Measurements from ENCODE around the gene SETD1B. TPM values are rescaled to one million over a fixed set of nuclear protein-coding genes. Genes with fewer than 3 reads are reported as not detected.

The SETD1B gene
- total and polyA plus RNA-seq, 2 of the 4 experiments (the other 2 are of a cell fraction), result 0.90 to 5.1 TPM

GRCh38 chr12:121831571-121832245 is 27.9 kb downstream of the SETD1B start:
- ChIA-PET POLR2A (ENCODE audit: unreplicated experiment) (interaction anchor here (0.5 kb wide), 1 partner anchor 1514 kb away, joined by 6 read pairs; no protein-coding TSS in a partner anchor), CTCF (no interaction called here)
- Histone ChIP-seq H4K8ac (ENCODE audit: low read depth in 2 of 2, low read length in 2 of 2) (no peak overlapping the region), H3K27ac (ENCODE audit: insufficient read depth, low read length) (no peak overlapping the region), H3K4me3 (ENCODE audit: insufficient read depth, low read depth, low read length) (no peak overlapping the region), H2AFZ (replicated peaks; ENCODE audit: low read length, poor library complexity) (no peak overlapping the region), H3K4ac (ENCODE audit: low read depth, low read length) (no peak overlapping the region), H3K79me1 (ENCODE audit: low read depth in 1 of 2, low read length in 2 of 2) (peaks cover 7 to 23% of the 10 kb centered on the region in 2 experiments), H2AK9ac (replicated peaks; ENCODE audit: low read depth, low read length, poor library complexity) (no peak overlapping the region), H3K56ac (ENCODE audit: extremely low read depth, insufficient read depth, low read length) (no peak overlapping the region), H3K36me3 (ENCODE audit: control insufficient read depth, insufficient read depth, low read length) (peaks cover 45% of the 10 kb centered on the region), H3K23ac (ENCODE audit: low read depth, low read length) (no peak overlapping the region), H3K18ac (ENCODE audit: low read depth, low read length) (no peak overlapping the region), H2BK120ac (ENCODE audit: low read depth, low read length) (no peak overlapping the region), H4K20me1 (ENCODE audit: insufficient read depth, low read length) (peaks cover 6% of the 10 kb centered on the region; the same call in 1 of the 2 replicates), H3K9me1 (ENCODE audit: insufficient read depth, low read length) (no peaks in the 10 kb centered on the region), H3K9ac (ENCODE audit: low read depth, low read length) (no peak overlapping the region), H2BK5ac (ENCODE audit: low read depth, low read length, poor library complexity, severe bottlenecking) (no peak overlapping the region), H3K4me1 (ENCODE audit: control insufficient read depth, insufficient read depth, low read length) (no peaks in the 10 kb centered on the region), H4K5ac (ENCODE audit: low read depth, low read length) (no peak overlapping the region), H2BK20ac (ENCODE audit: low read depth, low read length) (no peak overlapping the region), H2AK5ac (ENCODE audit: low read depth, low read length) (no peak overlapping the region), H2BK15ac (ENCODE audit: low read depth, low read length) (no peak overlapping the region), H3K9me3 (ENCODE audit: control insufficient read depth, insufficient read depth, low read length) (no peaks in the 10 kb centered on the region), H3K14ac (replicated peaks; ENCODE audit: low read depth, low read length) (no peak overlapping the region), H3K4me2 (ENCODE audit: low read depth, low read length) (no peak overlapping the region), H4K91ac (ENCODE audit: insufficient read depth, low read depth, low read length) (no peak overlapping the region), H3K27me3 (ENCODE audit: control insufficient read depth, insufficient read depth, low read length) (no peaks in the 10 kb centered on the region)
- intact Hi-C loops (cut with micrococcal nuclease), result no loop called here
- dilution Hi-C loops (cut with HindIII; ENCODE audit: low sequenced_read_pairs, unreplicated experiment), result no loop called here
- 97% methylated on average over 5 of the region's 19 CpGs; no CpG with 5 or more reads in 1 of the 2 experiments for WGBS, 2 experiments (ENCODE audit: extremely low coverage in 2 of 2, insufficient read length in 1 of 2)
- DNase-seq, result no peak
- TF ChIP-seq, protein P1, sequence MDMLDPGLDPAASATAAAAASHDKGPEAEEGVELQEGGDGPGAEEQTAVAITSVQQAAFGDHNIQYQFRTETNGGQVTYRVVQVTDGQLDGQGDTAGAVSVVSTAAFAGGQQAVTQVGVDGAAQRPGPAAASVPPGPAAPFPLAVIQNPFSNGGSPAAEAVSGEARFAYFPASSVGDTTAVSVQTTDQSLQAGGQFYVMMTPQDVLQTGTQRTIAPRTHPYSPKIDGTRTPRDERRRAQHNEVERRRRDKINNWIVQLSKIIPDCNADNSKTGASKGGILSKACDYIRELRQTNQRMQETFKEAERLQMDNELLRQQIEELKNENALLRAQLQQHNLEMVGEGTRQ (IDR thresholded peaks at IDR 0.05; ENCODE audit: low read depth, low read length), result no peak
- TF ChIP-seq RAD21 (IDR thresholded peaks at IDR 0.05; ENCODE audit: low read length) (no peak), MAFK (IDR thresholded peaks at IDR 0.05; ENCODE audit: low read depth, low read length) (no peak), SMC3 (IDR thresholded peaks at IDR 0.05; ENCODE audit: low read depth, low read length) (no peak), MXI1 (IDR thresholded peaks at IDR 0.05; ENCODE audit: borderline replicate concordance, low read depth, low read length) (no peak), CTCF (conservative IDR thresholded peaks at IDR 0.05; ENCODE audit: low read depth, low read length) (no peak), BHLHE40 (IDR thresholded peaks at IDR 0.05; ENCODE audit: low read depth, low read length) (no peak), RCOR1 (IDR thresholded peaks at IDR 0.05; ENCODE audit: insufficient replicate concordance, low read length) (no peak), MAZ (IDR thresholded peaks at IDR 0.05; ENCODE audit: borderline replicate concordance, low read depth, low read length) (no peak), CEBPB (IDR thresholded peaks at IDR 0.05; ENCODE audit: low read depth, low read length) (no peak)
- in situ Hi-C loops (cut with MboI; ENCODE audit: low sequenced_read_pairs), result no loop called here
- BruUV-seq (replicated peaks), result no TSS peak
- ATAC-seq (ENCODE audit: low read depth), result no peak

Data from IMR-90 (cell line).